NCI-H524 treated with DMSO at 0.1 percent for 48 hours (cell line): ENCODE results near the gene USP2.
A peak's percentile ranks its signal among the peaks of the same experiment; 100 is the strongest.

Experiments
- DNase-seq: peaks from one replicate; lab custom pipeline; 2025; lab: John Stamatoyannopoulos, UW

The USP2 gene

GRCh38 chr11:119341222-119342022 is 40.1 kb downstream of the USP2 start:
- no peak for DNase-seq

GRCh38 chr11:119340335-119341221 is 40.9 kb downstream of the USP2 start, which contains the start of gene C1QTNF5:
C1QTNF5 (minus strand) TSS chr11:119340883; CDS start chr11:119340397, 486 bp downstream.
- no peak for DNase-seq

- no peak for DNase-seq
Observed at GRCh38 chr11:119339589-119340334, 41.7 kb downstream of the USP2 start.

- no peak for DNase-seq
Observed at GRCh38 chr11:119338965-119339588, 42.4 kb downstream of the USP2 start.

- DNase-seq: no peak
Observed at GRCh38 chr11:119338318-119338890, 43.1 kb downstream of the USP2 start.

GRCh38 chr11:119337581-119338317 is 43.7 kb downstream of the USP2 start:
- no peak for DNase-seq

GRCh38 chr11:119336744-119337469 is 44.6 kb downstream of the USP2 start:
- DNase-seq: no peak

- DNase-seq: no peak
Observed at GRCh38 chr11:119335655-119336543, 45.6 kb downstream of the USP2 start.

GRCh38 chr11:119335091-119335654 is 46.3 kb downstream of the USP2 start:
- DNase-seq: no peak

- DNase-seq: peak; percentile 86
Observed at GRCh38 chr11:119334174-119334930, 47.1 kb downstream of the USP2 start, which contains the start of gene RNF26. RNF26 (plus strand) TSS chr11:119334527; CDS start chr11:119335123, 596 bp downstream.

GRCh38 chr11:119332111-119332765 is 49.3 kb downstream of the USP2 start:
- no peak for DNase-seq

- no peak for DNase-seq
Observed at GRCh38 chr11:119330237-119330636, 51.3 kb downstream of the USP2 start.

GRCh38 chr11:119329320-119329719 is 52.2 kb downstream of the USP2 start:
- DNase-seq: no peak

- DNase-seq: no peak
Observed at GRCh38 chr11:119324189-119324588, 57.3 kb downstream of the USP2 start.

GRCh38 chr11:119323532-119324033 is 57.9 kb downstream of the USP2 start:
- no peak for DNase-seq

GRCh38 chr11:119322921-119323531 is 58.5 kb downstream of the USP2 start:
- DNase-seq: no peak

- no peak for DNase-seq
Observed at GRCh38 chr11:119322360-119322739, 59.1 kb downstream of the USP2 start.
